HEK293 (cell line): ENCODE results near the gene FCN3.

Source experiments
- ZNF433 ChIP-seq: fragments of 450-650 bp; formaldehyde crosslinking; IDR thresholded peaks from 2 replicates; pipeline ENCODE4 v1.5.1; 2016; ENCODE audit warnings: missing biosample characterization, missing genetic modification characterization, low read depth
- ZSCAN30 ChIP-seq: fragments of 450-650 bp; IDR thresholded peaks from 2 replicates; pipeline ENCODE4 v1.5.1; 2018; ENCODE audit warnings: missing biosample characterization, mild to moderate bottlenecking, missing genetic modification characterization, moderate library complexity
- TF ChIP-seq, protein P1 (sequence below): fragments of 450-650 bp; formaldehyde crosslinking; IDR thresholded peaks from 2 replicates; pipeline ENCODE4 v1.5.1; 2016; ENCODE audit warnings: missing biosample characterization, missing genetic modification characterization
- TF ChIP-seq, protein P2 (sequence below): fragments of 450-650 bp; formaldehyde crosslinking; conservative IDR thresholded peaks from 2 replicates; pipeline ENCODE4 v1.5.1; 2016; ENCODE audit warnings: low read depth, missing biosample characterization, missing genetic modification characterization

DNA sequence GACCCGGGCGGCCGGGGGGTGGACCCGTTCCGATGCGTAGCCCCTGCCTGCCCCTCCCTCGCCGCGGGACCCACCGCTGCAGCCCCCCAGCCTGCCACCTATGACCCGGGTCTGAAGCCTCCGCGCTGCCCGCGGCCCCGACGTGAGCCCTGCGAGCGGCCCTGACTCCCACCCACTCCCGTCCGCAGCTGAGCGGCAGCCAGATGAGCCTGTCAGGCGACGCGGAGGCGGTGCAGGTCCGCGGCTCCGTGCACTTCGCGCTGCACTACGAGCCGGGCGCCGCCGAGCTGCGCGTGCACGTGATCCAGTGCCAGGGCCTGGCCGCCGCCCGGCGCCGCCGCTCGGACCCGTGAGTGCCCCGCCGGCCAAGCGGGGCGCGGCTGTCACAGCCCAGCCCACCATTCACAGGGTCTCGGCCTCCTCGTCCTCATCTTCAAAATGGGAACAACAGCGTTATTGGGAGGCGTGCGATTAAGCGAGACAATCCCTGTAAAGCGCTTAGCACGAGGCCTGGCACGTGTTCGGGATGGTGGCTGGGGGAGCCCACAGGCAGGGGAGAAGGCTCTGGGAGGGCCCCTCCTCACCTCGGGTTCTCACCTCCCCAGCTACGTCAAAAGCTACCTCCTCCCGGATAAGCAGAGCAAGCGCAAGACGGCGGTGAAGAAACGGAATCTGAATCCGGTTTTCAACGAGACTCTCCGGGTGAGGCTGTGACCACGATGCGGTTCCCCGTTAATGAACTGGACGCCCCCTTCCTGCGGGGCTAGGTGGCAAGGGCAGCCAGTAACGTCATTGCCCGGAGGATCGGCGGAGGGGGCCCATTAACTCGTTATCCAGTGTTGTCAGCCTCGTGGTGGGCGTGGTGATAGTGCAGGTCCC is 24.6 kb downstream of the FCN3 start:
- TF ChIP-seq ZSCAN30 (tag by site-specific recombination), result no peak
- TF ChIP-seq, protein P1, sequence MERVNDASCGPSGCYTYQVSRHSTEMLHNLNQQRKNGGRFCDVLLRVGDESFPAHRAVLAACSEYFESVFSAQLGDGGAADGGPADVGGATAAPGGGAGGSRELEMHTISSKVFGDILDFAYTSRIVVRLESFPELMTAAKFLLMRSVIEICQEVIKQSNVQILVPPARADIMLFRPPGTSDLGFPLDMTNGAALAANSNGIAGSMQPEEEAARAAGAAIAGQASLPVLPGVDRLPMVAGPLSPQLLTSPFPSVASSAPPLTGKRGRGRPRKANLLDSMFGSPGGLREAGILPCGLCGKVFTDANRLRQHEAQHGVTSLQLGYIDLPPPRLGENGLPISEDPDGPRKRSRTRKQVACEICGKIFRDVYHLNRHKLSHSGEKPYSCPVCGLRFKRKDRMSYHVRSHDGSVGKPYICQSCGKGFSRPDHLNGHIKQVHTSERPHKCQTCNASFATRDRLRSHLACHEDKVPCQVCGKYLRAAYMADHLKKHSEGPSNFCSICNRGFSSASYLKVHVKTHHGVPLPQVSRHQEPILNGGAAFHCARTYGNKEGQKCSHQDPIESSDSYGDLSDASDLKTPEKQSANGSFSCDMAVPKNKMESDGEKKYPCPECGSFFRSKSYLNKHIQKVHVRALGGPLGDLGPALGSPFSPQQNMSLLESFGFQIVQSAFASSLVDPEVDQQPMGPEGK (tag by site-specific recombination), result no peak
- TF ChIP-seq, protein P2, sequence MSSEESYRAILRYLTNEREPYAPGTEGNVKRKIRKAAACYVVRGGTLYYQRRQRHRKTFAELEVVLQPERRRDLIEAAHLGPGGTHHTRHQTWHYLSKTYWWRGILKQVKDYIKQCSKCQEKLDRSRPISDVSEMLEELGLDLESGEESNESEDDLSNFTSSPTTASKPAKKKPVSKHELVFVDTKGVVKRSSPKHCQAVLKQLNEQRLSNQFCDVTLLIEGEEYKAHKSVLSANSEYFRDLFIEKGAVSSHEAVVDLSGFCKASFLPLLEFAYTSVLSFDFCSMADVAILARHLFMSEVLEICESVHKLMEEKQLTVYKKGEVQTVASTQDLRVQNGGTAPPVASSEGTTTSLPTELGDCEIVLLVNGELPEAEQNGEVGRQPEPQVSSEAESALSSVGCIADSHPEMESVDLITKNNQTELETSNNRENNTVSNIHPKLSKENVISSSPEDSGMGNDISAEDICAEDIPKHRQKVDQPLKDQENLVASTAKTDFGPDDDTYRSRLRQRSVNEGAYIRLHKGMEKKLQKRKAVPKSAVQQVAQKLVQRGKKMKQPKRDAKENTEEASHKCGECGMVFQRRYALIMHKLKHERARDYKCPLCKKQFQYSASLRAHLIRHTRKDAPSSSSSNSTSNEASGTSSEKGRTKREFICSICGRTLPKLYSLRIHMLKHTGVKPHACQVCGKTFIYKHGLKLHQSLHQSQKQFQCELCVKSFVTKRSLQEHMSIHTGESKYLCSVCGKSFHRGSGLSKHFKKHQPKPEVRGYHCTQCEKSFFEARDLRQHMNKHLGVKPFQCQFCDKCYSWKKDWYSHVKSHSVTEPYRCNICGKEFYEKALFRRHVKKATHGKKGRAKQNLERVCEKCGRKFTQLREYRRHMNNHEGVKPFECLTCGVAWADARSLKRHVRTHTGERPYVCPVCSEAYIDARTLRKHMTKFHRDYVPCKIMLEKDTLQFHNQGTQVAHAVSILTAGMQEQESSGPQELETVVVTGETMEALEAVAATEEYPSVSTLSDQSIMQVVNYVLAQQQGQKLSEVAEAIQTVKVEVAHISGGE (tag by site-specific recombination), result no peak
- no peak for TF ChIP-seq ZNF433 (tag by site-specific recombination)
